ENCODE results near the gene APBA1.

Gene APBA1

DNA sequence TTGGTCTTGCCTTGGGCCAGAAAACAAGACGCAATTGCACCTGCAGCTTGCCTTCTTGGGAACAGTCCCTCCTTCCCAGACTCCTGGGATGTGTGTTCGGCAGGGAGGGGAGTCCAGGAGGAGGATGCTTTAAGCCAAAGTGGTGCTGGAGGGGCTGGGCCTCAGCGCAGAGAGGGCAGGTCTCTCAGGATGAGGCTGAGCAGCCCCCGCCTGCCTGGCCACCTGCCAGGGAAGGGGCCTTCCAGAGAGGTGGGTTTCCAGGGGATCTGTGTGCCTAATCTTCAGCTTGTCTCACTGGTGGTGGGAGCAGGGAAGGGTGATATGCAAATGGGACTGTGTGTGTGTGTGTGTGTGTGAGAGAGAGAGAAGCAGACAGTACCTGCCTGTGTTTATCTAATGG lies 242.0 kb downstream of the APBA1 start:
- 88 to 94% methylated on average over 2 to 4 of the region's 4 CpGs for WGBS, 2 experiments (ENCODE audit: insufficient coverage in 2 of 2)
- Histone ChIP-seq H3K4me3 (ENCODE audit: extremely low read depth, insufficient read depth, low read length, poor library complexity, severe bottlenecking) (no peak overlapping the region), H3K36me3 (ENCODE audit: control insufficient read depth, insufficient read depth, low read length) (no peaks in the 10 kb centered on the region), H3K27ac (ENCODE audit: low read depth, low read length, severe bottlenecking) (no peak overlapping the region), H3K9me3 (ENCODE audit: control insufficient read depth, low read length) (no peaks in the 10 kb centered on the region), H3K4me1 (ENCODE audit: control insufficient read depth, insufficient read depth, low read length, poor library complexity, severe bottlenecking) (no peaks in the 10 kb centered on the region)

DNA sequence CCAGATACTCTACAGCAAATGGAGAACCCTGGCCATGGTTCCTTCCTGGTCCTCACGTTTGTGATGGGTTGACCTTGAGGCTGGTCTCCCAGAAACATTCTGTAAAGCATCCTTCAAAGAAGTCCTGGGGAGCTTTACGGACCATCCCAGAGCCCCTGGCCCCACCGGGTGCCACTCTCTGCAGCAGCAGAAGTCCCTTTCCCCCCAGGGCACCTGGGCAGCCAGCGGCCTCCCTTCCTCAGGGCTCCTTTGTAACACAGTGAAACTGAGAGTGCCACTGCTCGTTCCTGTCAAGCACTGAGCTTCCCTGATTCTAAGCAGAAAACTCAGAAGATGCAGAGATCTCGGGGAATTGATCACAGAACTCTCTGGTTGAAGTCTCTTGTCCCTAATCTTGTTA lies 242.9 kb downstream of the APBA1 start:
- Histone ChIP-seq H3K36me3 (ENCODE audit: control insufficient read depth, insufficient read depth, low read length) (no peaks in the 10 kb centered on the region), H3K27ac (ENCODE audit: low read depth, low read length, severe bottlenecking) (no peak overlapping the region), H3K4me1 (ENCODE audit: control insufficient read depth, insufficient read depth, low read length, poor library complexity, severe bottlenecking) (no peaks in the 10 kb centered on the region), H3K9me3 (ENCODE audit: control insufficient read depth, low read length) (no peaks in the 10 kb centered on the region), H3K4me3 (ENCODE audit: extremely low read depth, insufficient read depth, low read length, poor library complexity, severe bottlenecking) (no peak overlapping the region)
- 75 to 91% methylated on average over 5 to 6 of the region's 6 CpGs for WGBS, 2 experiments (ENCODE audit: insufficient coverage in 2 of 2)

DNA sequence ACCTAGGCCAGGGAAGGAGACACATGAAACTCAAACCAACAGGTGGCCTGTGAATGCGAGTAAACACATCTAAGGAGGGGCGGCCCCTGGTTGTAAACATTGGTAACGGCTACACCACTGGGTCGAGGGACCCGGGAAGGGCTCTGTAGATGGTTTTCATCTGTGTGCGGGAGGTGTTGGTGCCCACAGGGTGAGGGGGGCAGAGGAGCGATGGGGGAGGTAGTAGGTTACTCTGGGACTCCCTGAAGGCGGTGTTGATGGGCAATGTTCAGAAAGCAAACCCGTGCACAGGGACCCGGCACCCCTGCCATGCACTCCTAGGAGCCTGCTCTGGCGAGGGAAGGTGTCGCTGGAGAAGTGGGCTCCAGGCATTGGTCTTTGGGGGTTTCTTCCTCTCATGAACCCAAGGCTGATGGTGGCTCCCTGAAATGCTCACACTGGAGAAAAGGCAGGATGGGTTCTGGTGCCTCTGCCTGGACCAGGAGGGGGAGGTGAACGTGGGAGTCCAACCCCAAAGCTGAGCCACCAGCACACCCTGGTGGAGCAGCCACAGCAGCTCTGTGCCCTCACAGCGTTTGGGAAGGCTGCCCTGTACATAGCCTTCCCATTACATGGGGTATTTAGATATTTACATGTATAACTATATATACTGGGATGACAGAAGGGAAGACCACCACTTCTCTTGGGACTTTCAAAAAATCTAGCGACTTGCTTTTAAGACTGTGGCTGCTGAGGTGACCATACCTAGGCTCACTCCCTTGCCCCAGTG lies 244.0 kb downstream of the APBA1 start:
- WGBS, 2 experiments (ENCODE audit: insufficient coverage in 2 of 2), result 89% methylated on average over 10 to 14 of the region's 15 CpGs

DNA sequence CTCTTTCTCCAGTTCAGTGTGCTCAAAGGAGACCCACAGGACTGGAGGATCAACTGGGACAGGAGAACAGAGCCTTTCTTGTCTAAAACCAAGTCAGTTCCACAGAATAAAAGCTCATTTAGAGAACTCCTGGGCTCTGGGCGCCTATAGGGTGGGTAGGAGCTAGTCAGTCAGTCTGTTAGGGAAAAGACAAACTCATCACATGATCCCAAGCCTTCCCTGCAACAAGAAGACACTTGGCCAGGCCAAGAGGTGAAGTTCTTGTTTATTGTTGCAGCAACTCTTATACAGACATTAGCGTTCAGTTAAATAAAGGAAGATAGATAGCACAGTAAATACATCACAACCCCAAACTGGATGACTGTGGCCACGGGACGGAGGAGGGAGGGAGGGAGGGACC lies 244.9 kb downstream of the APBA1 start:
- Histone ChIP-seq H3K27ac (ENCODE audit: low read depth, low read length, severe bottlenecking) (no peak overlapping the region), H3K4me3 (ENCODE audit: extremely low read depth, insufficient read depth, low read length, poor library complexity, severe bottlenecking) (no peak overlapping the region), H3K4me1 (ENCODE audit: control insufficient read depth, insufficient read depth, low read length, poor library complexity, severe bottlenecking) (no peaks in the 10 kb centered on the region), H3K36me3 (ENCODE audit: control insufficient read depth, insufficient read depth, low read length) (no peaks in the 10 kb centered on the region), H3K9me3 (ENCODE audit: control insufficient read depth, low read length) (no peaks in the 10 kb centered on the region)
- no CpG with 5 or more reads among the region's 4 CpGs for WGBS, 2 experiments (ENCODE audit: insufficient coverage in 2 of 2)

More for the DNA sequence above, 244.0 kb downstream of the APBA1 start:
- Histone ChIP-seq H3K4me3 (ENCODE audit: extremely low read depth, insufficient read depth, low read length, poor library complexity, severe bottlenecking) (no peak overlapping the region), H3K27ac (ENCODE audit: low read depth, low read length, severe bottlenecking) (no peak overlapping the region), H3K36me3 (ENCODE audit: control insufficient read depth, insufficient read depth, low read length) (no peaks in the 10 kb centered on the region), H3K9me3 (ENCODE audit: control insufficient read depth, low read length) (no peaks in the 10 kb centered on the region), H3K4me1 (ENCODE audit: control insufficient read depth, insufficient read depth, low read length, poor library complexity, severe bottlenecking) (no peaks in the 10 kb centered on the region)

DNA sequence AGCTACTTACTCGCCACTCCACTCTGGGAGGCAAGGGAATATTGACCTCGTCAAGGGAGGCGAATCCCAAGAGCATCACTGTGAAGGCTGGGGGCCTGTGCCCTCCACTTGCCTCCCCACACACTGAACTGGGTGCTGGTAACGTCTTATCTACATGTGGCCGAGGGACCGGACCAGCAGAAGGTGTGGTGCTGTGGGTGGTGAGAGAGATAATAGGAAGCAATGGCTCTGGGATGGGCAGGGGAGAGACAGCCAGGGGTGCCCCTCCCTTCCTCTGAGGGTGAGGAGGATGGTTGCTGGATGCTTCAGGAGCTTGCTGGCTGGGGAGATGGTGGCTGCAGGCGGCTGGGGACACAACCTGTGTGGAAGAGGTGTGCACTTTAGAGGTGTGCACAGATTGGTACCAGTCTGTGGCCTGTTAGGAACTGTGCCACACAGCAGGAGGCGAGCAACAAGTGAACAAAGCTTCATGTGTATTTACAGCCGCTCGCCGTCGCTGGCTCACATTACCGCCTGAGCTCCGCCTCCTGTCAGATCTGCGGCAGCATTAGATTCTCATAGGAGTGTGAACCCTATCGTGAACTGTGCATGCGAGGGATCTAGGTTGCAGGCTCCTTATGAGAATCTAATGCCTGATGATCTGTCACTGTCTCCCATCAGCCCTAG lies 246.9 kb downstream of the APBA1 start:
- 92 to 95% methylated on average over 12 to 15 of the region's 17 CpGs for WGBS, 2 experiments (ENCODE audit: insufficient coverage in 2 of 2)
- no peak overlapping the region for H3K4me3 ChIP-seq (ENCODE audit: extremely low read depth, insufficient read depth, low read length, poor library complexity, severe bottlenecking)
- no peak overlapping the region for H3K27ac ChIP-seq (ENCODE audit: low read depth, low read length, severe bottlenecking)
- H3K36me3 ChIP-seq (ENCODE audit: control insufficient read depth, insufficient read depth, low read length), result no peaks in the 10 kb centered on the region
- H3K4me1 ChIP-seq (ENCODE audit: control insufficient read depth, insufficient read depth, low read length, poor library complexity, severe bottlenecking), result no peaks in the 10 kb centered on the region
- H3K9me3 ChIP-seq (ENCODE audit: control insufficient read depth, low read length), result no peaks in the 10 kb centered on the region

DNA sequence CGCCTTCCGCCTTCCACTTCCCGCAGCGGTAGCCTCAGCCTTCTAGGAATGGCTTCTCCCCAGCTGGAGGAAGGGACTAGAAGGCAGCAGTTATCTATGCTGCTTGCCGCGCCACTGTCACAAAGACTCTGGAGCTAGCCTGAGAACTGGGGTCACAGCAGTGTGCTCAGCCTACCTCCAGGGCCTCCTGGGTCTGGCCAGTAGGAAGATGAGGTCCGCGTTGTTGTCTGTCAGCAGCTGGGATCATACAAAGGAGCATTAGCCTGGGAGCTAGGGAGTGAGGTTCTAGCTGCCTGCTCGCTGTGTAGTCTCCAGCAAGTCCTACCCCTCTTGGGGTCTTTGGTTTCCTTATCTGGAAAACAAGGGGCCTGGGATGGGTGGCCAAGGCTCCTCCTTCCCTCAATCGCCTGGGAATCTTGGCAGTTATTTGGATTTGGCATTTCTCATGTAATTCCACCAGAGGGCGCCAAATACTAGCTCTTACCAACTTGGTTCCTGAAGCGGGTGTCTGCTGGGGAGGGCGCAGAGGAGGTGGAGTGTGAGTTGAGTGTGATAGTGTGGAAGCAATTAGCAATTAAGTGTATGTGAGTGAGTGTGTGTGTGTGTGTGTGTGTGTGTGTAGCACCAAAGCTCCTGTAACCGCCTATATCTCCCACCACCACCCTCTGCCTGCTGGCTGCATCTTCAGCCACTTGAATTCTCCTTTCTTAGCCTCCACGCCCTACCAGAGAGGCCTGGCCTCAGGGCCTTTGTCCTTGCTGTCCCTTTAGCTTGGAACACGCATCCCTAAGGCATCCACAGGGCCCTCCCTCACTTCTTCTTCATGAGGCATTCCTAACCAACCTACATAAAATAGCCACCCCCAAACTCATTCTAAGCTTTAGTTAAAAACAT lies 250.0 kb downstream of the APBA1 start:
- Histone ChIP-seq H3K36me3 (ENCODE audit: control insufficient read depth, insufficient read depth, low read length) (no peaks in the 10 kb centered on the region), H3K9me3 (ENCODE audit: control insufficient read depth, low read length) (no peaks in the 10 kb centered on the region), H3K4me1 (ENCODE audit: control insufficient read depth, insufficient read depth, low read length, poor library complexity, severe bottlenecking) (no peaks in the 10 kb centered on the region), H3K27ac (ENCODE audit: low read depth, low read length, severe bottlenecking) (no peak overlapping the region), H3K4me3 (ENCODE audit: extremely low read depth, insufficient read depth, low read length, poor library complexity, severe bottlenecking) (no peak overlapping the region)
- WGBS, 2 experiments (ENCODE audit: insufficient coverage in 2 of 2), result 56 to 69% methylated on average over 12 to 14 of the region's 16 CpGs

DNA sequence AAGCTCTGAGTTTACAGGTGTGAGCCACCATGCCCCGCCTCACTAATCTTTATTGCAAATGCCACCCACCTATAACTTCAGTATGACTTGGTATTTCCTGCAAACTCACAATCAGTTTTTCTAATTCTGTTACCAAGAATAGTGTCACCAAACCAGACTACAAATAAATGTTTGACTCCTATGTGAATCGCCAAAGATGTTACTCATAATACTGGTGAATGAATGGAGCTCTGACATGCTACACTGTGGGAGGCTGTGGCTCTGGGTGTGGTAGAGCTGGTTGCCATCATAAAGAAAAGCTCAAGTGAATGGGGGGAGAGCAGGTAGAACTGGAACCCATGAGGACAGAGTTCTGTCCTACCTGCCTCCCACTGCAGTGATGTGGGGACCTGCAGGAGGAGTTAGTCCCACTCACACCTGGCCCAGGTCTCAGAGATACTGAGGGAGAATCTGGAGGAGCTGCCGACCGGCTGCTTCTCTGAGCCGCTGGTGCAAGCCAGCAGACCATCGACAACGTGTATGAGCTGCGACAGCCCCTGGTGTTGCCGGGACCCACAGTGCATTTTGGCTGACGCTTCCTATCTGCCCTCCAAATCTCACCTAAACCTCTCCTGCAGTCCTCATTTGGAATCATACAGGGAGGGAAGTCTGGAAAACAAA lies 251.4 kb downstream of the APBA1 start:
- Histone ChIP-seq H3K4me1 (ENCODE audit: control insufficient read depth, insufficient read depth, low read length, poor library complexity, severe bottlenecking) (no peaks in the 10 kb centered on the region), H3K27ac (ENCODE audit: low read depth, low read length, severe bottlenecking) (no peak overlapping the region), H3K36me3 (ENCODE audit: control insufficient read depth, insufficient read depth, low read length) (no peaks in the 10 kb centered on the region), H3K4me3 (ENCODE audit: extremely low read depth, insufficient read depth, low read length, poor library complexity, severe bottlenecking) (no peak overlapping the region), H3K9me3 (ENCODE audit: control insufficient read depth, low read length) (no peaks in the 10 kb centered on the region)
- 88 to 100% methylated on average over 1 to 9 of the region's 10 CpGs for WGBS, 2 experiments (ENCODE audit: insufficient coverage in 2 of 2)

DNA sequence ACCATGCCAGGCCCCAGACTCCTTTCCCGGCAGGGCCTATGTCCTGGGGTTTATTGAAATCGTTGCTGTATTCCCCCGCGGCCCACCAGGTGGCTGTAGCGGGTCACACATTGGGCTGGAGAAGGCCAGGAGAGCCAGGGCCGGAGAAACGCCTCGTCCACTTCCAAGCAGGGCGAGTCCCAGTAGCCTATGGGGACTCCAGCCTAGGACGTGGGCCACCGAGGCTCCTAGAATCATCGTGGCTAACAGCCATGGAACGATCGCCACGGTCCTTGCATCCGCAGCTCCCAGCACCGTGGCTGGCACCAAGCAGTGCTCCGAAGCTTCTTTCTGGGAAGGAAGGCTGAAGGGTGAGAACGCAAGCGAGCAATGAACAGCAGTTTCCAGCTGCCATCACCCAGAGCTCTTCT lies 259.4 kb downstream of the APBA1 start:
- no peaks in the 10 kb centered on the region for H3K4me1 ChIP-seq (ENCODE audit: control insufficient read depth, insufficient read depth, low read length, poor library complexity, severe bottlenecking)
- WGBS, 2 experiments (ENCODE audit: insufficient coverage in 2 of 2), result 43% methylated on average over 16 to 19 of the region's 20 CpGs
- H3K36me3 ChIP-seq (ENCODE audit: control insufficient read depth, insufficient read depth, low read length), result no peaks in the 10 kb centered on the region
- H3K27ac ChIP-seq (ENCODE audit: low read depth, low read length, severe bottlenecking), result no peak overlapping the region
- no peak overlapping the region for H3K4me3 ChIP-seq (ENCODE audit: extremely low read depth, insufficient read depth, low read length, poor library complexity, severe bottlenecking)
- no peaks in the 10 kb centered on the region for H3K9me3 ChIP-seq (ENCODE audit: control insufficient read depth, low read length)

DNA sequence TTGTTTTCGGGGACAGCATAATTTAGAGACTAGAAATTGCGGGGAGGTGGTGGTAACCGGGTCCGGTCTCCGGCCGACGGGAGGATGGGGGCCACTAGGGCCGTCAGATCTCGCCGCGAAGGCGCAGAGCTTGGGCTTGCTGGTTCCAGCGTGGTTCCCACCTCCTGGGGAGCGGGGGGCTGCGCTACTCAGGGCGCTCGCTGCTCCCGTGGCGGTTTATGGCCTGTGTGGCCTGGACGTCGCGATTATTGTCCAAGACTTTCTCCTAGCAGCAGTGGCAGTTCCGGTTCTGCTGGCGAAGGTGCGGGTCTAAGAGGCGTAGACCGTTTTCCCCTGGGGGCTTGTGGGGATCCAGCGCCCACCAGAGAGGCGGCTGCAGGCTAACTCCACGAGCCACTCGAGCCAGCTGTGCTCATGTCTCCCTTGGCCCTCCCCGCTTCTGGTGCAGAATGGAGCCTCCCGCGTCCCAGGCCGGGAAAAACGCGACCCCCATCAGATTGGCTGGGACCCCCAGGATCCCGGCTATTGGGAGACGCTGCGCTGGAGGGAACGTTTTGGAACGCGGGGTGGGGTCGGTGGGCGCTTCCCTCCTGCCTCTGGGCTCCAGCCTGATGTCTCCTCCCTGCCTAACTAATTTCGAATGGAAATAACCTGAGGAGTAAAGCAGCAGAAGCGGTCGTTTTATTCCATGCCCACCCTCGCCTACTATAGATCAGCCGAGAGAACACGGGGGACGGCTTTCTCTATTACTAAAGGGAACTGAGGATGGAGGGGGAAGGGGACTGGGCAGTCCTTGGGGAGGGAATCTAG lies 260.0 kb downstream of the APBA1 start:
- Histone ChIP-seq H3K9me3 (ENCODE audit: control insufficient read depth, low read length) (no peaks in the 10 kb centered on the region), H3K4me3 (ENCODE audit: extremely low read depth, insufficient read depth, low read length, poor library complexity, severe bottlenecking) (no peak overlapping the region)

DNA sequence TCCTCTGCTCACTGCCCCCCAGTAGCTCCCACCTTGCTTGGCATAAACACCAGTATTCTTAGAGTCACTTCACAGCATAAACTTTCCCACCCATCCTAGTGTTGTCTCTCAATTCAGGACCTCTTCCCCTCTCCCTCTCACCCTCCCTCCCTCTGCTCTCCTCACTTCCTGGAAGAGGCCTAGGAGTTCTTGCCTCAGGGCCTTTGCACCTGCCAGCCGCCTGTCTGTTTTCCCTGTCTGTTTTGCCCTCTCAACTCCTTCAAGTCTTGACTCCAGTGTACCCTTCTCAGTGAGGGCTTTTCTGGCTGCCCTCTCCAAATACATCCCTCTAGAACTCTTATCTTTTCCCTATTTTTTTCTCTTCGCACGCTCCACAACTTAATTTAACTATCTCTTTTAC lies 260.9 kb downstream of the APBA1 start:
- 94 to 100% methylated on average over 1 of the region's 3 CpGs for WGBS, 2 experiments (ENCODE audit: insufficient coverage in 2 of 2)
- H3K27ac ChIP-seq (ENCODE audit: low read depth, low read length, severe bottlenecking), result no peak overlapping the region
- no peak overlapping the region for H3K4me3 ChIP-seq (ENCODE audit: extremely low read depth, insufficient read depth, low read length, poor library complexity, severe bottlenecking)
- H3K9me3 ChIP-seq (ENCODE audit: control insufficient read depth, low read length), result no peaks in the 10 kb centered on the region
- H3K4me1 ChIP-seq (ENCODE audit: control insufficient read depth, insufficient read depth, low read length, poor library complexity, severe bottlenecking), result no peaks in the 10 kb centered on the region
- H3K36me3 ChIP-seq (ENCODE audit: control insufficient read depth, insufficient read depth, low read length), result no peaks in the 10 kb centered on the region

More for the DNA sequence above, 260.0 kb downstream of the APBA1 start:
- Histone ChIP-seq H3K36me3 (ENCODE audit: control insufficient read depth, insufficient read depth, low read length) (no peaks in the 10 kb centered on the region), H3K4me1 (ENCODE audit: control insufficient read depth, insufficient read depth, low read length, poor library complexity, severe bottlenecking) (no peaks in the 10 kb centered on the region), H3K27ac (ENCODE audit: low read depth, low read length, severe bottlenecking) (no peak overlapping the region)
- 87 to 88% methylated on average over 46 to 47 of the region's 52 CpGs for WGBS, 2 experiments (ENCODE audit: insufficient coverage in 2 of 2)

Data from mesodermal cell (in vitro differentiated cells).